Fibroblast of mammary gland (primary cell): ENCODE data around the gene MOB2.

ENCODE experiments used
- DNase-seq: peaks from one replicate; pipeline ENCODE4 v3.0.0-alpha.2; 2010; ENCODE audit warnings: low read depth
- H3K4me3 ChIP-seq: 2 replicates; pipeline ENCODE4 v1.5.1; 2011; ENCODE audit warnings: low read depth, mild to moderate bottlenecking, low read length, moderate library complexity; ENCODE audit not compliant: control insufficient read depth
- TF ChIP-seq, protein P1 (sequence below): conservative IDR thresholded peaks from 2 replicates; pipeline ENCODE4 v1.5.1; 2011; ENCODE audit warnings: low read depth, low read length, inconsistent platforms; ENCODE audit not compliant: control insufficient read depth, insufficient read depth

The MOB2 gene

DNA sequence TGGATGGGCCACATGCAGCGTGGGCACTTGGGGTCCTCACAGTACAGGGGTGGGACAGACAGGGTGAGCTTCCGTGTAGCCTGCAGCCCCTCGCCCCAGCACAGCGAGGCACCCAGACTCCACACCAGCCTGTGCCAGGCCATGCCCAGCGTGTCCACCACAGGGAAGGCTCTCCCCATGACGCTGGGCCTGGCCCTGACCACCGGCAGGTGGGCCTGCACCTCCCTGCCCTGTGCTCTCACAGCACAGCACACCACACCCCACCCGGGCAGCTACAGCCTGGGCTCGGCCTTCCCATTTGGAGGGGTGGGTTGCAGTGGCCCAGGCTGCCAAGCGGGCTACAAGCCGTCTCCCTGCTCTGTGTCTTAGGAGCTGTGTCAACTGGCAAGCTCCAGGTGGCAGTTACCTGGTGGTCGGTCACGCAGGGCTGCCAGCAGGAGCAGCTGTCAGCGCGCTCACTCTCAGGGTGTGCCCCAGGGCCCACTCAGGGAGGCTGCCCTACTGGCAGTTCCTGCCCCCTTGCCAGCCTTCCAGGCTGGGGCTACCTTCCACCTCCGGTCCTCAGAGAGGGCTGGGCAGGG is 4.6 kb downstream of the MOB2 start:
- TF ChIP-seq, protein P1, sequence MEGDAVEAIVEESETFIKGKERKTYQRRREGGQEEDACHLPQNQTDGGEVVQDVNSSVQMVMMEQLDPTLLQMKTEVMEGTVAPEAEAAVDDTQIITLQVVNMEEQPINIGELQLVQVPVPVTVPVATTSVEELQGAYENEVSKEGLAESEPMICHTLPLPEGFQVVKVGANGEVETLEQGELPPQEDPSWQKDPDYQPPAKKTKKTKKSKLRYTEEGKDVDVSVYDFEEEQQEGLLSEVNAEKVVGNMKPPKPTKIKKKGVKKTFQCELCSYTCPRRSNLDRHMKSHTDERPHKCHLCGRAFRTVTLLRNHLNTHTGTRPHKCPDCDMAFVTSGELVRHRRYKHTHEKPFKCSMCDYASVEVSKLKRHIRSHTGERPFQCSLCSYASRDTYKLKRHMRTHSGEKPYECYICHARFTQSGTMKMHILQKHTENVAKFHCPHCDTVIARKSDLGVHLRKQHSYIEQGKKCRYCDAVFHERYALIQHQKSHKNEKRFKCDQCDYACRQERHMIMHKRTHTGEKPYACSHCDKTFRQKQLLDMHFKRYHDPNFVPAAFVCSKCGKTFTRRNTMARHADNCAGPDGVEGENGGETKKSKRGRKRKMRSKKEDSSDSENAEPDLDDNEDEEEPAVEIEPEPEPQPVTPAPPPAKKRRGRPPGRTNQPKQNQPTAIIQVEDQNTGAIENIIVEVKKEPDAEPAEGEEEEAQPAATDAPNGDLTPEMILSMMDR = no peak
- no peak for DNase-seq
- H3K4me3 ChIP-seq = no peak overlapping the region

GRCh38 chr11:1481483-1481825 is 5.1 kb downstream of the MOB2 start:
- TF ChIP-seq, protein P1 = no peak
- no peak for DNase-seq
- no peak overlapping the region for H3K4me3 ChIP-seq

GRCh38 chr11:1480555-1481482 is 5.8 kb downstream of the MOB2 start:
- H3K4me3 ChIP-seq = no peak overlapping the region
- TF ChIP-seq, protein P1 = no peak
- no peak for DNase-seq

GRCh38 chr11:1480191-1480554 is 6.4 kb downstream of the MOB2 start:
- no peak for DNase-seq
- TF ChIP-seq, protein P1 = no peak
- H3K4me3 ChIP-seq = no peak overlapping the region

- TF ChIP-seq, protein P1 = no peak
- no peak for DNase-seq
- no peak overlapping the region for H3K4me3 ChIP-seq
These were observed 6.9 kb downstream of the MOB2 start for GRCh38 chr11:1479678-1480118.

DNA sequence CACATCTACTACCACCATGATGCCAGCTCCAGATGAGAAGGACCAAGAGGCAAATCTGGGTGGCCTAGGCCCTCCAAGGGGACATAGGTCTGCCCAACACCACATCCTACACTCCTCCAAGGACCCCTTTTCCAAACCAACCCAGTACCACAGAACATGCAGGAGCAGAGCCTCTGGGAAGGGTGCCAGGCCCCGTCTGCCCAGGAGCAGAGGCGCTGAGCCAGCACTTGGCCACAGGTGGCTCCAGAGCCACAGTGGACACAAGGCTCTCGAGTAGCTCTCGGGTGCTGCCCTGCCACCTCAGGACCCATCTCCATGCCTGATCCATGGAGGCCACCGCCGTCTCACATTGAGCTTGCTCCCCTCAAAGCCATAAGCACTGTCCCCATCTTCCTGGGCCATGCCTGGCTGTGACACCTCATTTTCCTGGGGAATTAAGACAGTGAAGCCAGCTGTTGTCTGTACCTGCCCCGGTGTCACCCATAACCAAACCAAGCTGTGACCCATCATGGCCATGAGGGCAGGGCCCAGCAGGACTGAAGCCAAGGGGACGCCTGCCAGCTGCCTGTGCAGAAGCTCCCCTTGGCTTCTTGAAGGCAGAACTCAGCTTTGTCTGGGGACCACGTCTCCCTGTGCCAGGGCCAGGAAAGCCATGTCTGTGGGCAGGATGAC is 7.4 kb downstream of the MOB2 start:
- H3K4me3 ChIP-seq = no peak overlapping the region
- no peak for DNase-seq
- TF ChIP-seq, protein P1 = no peak
